GM12864 (cell line): ENCODE results near the gene ARHGAP42.

ENCODE experiments used
- DNase-seq: peaks from one replicate; pipeline ENCODE4 v3.0.0-alpha.2; 2011; ENCODE audit warnings: low read depth
- H3K4me3 ChIP-seq: 2 replicates; pipeline ENCODE4 v1.5.1; 2011; ENCODE audit warnings: mild to moderate bottlenecking, low read depth, low read length, control low read depth
- TF ChIP-seq, protein P1 (sequence below): IDR thresholded peaks from 2 replicates; pipeline ENCODE4 v1.5.1; 2011; ENCODE audit warnings: low read depth, mild to moderate bottlenecking, moderate library complexity, low read length, control low read depth, inconsistent platforms; ENCODE audit errors: missing control alignments

ARHGAP42 gene

DNA sequence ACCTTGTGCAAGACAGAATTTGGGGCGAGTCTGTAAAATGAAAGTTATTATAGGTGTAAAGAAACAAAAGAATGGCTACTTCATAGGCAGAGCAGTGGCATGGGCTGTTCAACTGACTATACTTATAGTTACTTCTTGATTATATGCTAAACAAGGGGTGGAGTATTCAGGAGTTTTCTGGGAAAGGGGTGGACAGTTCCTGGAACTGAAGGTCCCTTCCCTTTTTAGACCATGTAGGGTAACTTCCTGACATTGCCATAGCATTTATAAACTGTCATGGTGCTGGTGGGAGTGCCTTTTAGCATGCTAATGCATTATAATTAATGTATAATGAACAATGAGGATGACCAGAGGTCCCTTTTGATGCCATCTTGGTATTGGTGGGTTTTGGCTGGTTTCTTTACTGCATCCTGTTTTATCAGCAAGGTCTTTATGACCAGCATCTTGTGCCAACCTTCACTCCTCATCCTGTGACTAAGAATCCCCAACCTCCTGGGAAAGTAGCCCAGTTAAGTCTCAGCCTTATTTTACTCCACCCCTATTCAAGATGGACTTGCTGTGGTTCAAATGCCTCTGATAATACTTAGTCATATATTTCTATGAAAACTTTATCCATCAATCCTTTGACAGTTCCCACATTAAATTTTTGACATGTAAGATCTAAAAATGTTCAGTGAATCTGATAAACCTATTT, 118.6 kb downstream of the ARHGAP42 start:
- no peak overlapping the region for H3K4me3 ChIP-seq
- TF ChIP-seq, protein P1, sequence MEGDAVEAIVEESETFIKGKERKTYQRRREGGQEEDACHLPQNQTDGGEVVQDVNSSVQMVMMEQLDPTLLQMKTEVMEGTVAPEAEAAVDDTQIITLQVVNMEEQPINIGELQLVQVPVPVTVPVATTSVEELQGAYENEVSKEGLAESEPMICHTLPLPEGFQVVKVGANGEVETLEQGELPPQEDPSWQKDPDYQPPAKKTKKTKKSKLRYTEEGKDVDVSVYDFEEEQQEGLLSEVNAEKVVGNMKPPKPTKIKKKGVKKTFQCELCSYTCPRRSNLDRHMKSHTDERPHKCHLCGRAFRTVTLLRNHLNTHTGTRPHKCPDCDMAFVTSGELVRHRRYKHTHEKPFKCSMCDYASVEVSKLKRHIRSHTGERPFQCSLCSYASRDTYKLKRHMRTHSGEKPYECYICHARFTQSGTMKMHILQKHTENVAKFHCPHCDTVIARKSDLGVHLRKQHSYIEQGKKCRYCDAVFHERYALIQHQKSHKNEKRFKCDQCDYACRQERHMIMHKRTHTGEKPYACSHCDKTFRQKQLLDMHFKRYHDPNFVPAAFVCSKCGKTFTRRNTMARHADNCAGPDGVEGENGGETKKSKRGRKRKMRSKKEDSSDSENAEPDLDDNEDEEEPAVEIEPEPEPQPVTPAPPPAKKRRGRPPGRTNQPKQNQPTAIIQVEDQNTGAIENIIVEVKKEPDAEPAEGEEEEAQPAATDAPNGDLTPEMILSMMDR, result no peak
- no peak for DNase-seq

DNA sequence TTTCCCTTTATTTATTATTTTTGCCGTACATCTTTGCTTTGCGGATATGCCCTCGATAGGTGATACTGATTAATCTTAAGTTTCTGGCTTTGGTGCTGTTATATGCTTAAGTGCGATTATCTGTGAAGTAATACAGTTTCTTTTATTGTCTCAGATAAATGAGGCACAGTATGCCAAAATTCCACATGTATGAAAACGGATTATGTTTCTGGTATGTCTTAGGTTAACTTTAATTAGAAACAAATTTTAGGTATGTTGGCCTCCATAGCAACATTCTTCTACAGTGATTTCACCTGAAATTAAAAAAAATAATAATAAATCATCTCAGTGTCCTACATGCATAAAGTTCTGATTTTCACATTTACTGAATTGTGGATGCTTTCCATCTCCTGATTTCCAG, 119.2 kb downstream of the ARHGAP42 start:
- no peak for DNase-seq
- H3K4me3 ChIP-seq, result no peak overlapping the region
- TF ChIP-seq, protein P1, result no peak

- TF ChIP-seq, protein P1, result no peak
- no peak overlapping the region for H3K4me3 ChIP-seq
- no peak for DNase-seq
Measured at GRCh38 chr11:100808904-100809491, 121.9 kb downstream of the ARHGAP42 start.

GRCh38 chr11:100810146-100810545, 123.1 kb downstream of the ARHGAP42 start:
- H3K4me3 ChIP-seq, result no peak overlapping the region
- TF ChIP-seq, protein P1, result no peak
- DNase-seq, result no peak

DNA sequence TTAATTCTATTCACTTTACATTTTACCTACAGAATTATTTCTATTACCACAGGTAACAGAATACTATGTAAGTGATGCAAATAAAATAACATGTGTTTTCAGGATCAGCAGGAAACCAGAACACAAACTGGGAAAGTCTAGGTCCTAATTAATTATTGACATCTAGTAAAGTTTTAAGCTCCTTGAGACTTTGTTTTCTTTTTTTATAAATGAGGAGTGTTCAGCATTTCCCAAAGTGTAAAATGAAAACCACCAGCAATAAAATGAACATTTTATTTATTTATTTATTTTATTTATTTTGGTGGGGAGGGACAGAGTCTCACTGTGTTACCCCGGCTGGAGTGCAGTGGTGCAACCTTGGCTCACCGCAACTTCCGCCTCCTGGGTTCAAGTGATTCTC, 123.6 kb downstream of the ARHGAP42 start:
- no peak for DNase-seq
- TF ChIP-seq, protein P1, result no peak
- no peak overlapping the region for H3K4me3 ChIP-seq

- TF ChIP-seq, protein P1, result no peak
Measured at GRCh38 chr11:100812517-100812916, 125.4 kb downstream of the ARHGAP42 start.

GRCh38 chr11:100815787-100816330, 128.8 kb downstream of the ARHGAP42 start:
- TF ChIP-seq, protein P1, result no peak
- no peak for DNase-seq

More at GRCh38 chr11:100812517-100812916, 125.4 kb downstream of the ARHGAP42 start:
- no peak overlapping the region for H3K4me3 ChIP-seq
- no peak for DNase-seq

More at GRCh38 chr11:100815787-100816330, 128.8 kb downstream of the ARHGAP42 start:
- H3K4me3 ChIP-seq, result no peak overlapping the region
